AG04450 (cell line): ENCODE data around the gene LAMP5. TPM values are rescaled to one million over a fixed set of nuclear protein-coding genes. Genes with fewer than 3 reads are reported as not detected.

Experiments
- CTCF ChIA-PET: fragments of 300-600, 350-600 bp; formaldehyde crosslinking; extraction: SDS; loops from one replicate; lab custom pipeline; 2022; ENCODE audit warnings: antibody characterized with exemption, inconsistent platforms; lab: Charles Lee
- POLR2A ChIA-PET: fragments of 350-600 bp; formaldehyde crosslinking; extraction: SDS; loops from one replicate; lab custom pipeline; 2021; ENCODE audit warnings: antibody characterized with exemption, inconsistent platforms; lab: Yijun Ruan, JAX
- DNase-seq: peaks from one replicate; pipeline ENCODE4 v3.0.0-alpha.2; 2011; ENCODE audit warnings: low read depth, low spot score
- H3K27ac ChIP-seq: one replicate; pipeline ENCODE4 v1.5.1; 2012; ENCODE audit warnings: low read depth, low read length, control low read depth
- H3K27me3 ChIP-seq: one replicate; pipeline ENCODE4 v1.6.0; 2012; ENCODE audit warnings: low read length; ENCODE audit not compliant: control insufficient read depth, insufficient read depth
- H3K4me3 ChIP-seq: 2 replicates; pipeline ENCODE4 v1.5.1; 2011; ENCODE audit warnings: mild to moderate bottlenecking, low read depth, low read length, control low read depth
- H3K9me3 ChIP-seq: 2 replicates; pipeline ENCODE4 v1.5.1; 2012; ENCODE audit warnings: low read length; ENCODE audit not compliant: control insufficient read depth, insufficient read depth
- CTCF ChIP-seq: IDR thresholded peaks from 2 replicates; pipeline ENCODE4 v1.5.1; 2011; ENCODE audit warnings: low read depth, low read length, control low read depth, inconsistent platforms
- polyA plus RNA-seq: library from polyadenylated mRNA; depleted of rRNA; stranded (reverse); fragments of >200 nt; gene quantifications from 2 replicates; pipeline ENCODE4 v1.2.3, GENCODE V29; 2011

Gene LAMP5
- polyA plus RNA-seq, 1 experiment = 0.20 TPM

DNA sequence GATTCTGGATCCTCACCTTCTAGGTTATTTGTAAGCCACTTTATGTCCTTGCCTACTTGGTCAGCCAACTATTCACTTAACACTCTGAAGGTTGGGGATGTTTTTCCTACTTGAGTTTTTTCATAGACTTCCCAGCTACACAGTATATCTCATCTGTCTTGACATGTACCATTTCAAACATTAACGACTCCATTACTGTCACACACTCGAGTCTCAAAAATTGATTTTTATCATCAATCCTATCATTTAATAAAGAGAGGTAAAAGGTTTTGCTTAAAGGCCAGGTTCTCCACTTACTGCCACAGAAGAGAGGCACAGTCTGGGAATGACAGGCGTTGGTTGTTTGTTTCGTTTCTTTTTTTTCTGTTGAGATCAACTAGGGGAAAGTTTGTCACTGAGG lies 38.2 kb upstream of the LAMP5 start:
- no peak for DNase-seq
- TF ChIP-seq CTCF = no peak
- Histone ChIP-seq H3K27me3 (no peaks in the 10 kb centered on the region), H3K27ac (no peak overlapping the region), H3K9me3 (no peaks in the 10 kb centered on the region), H3K4me3 (no peak overlapping the region)
- POLR2A ChIA-PET = no interaction called here
- CTCF ChIA-PET = interaction anchor here (1.6 to 1.8 kb wide), 3 partner anchors 8 to 68 kb away, joined by 5 to 8 read pairs (median 7); no protein-coding TSS in a partner anchor

GRCh38 chr20:9476637-9477036 lies 37.8 kb upstream of the LAMP5 start:
- CTCF ChIA-PET = interaction anchor here (1.6 to 1.7 kb wide), 2 partner anchors 9 to 69 kb away, joined by 5 to 7 read pairs; no protein-coding TSS in a partner anchor
- Histone ChIP-seq H3K27ac (no peak overlapping the region), H3K9me3 (no peaks in the 10 kb centered on the region), H3K4me3 (no peak overlapping the region), H3K27me3 (no peaks in the 10 kb centered on the region)
- no peak for TF ChIP-seq CTCF
- DNase-seq = no peak
- POLR2A ChIA-PET = no interaction called here

DNA sequence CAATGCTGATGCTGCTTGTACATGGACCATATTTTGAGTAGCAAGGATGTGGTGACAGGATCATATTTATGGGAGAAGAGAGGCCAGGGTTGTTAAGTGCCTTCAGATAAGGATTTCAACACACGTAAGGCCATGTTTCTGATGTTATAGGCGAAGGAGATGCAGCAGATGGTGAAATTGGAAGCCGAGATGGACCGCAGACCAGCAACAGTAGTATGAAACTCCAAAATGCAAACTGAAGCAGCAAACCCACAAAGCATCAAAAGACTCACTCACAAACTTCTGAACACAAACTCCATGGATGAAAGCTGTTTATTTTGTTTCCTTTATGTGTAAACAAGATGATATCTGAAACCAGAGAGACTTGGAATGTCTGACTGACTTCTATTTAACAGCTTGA lies 35.6 kb upstream of the LAMP5 start:
- Histone ChIP-seq H3K27me3 (no peaks in the 10 kb centered on the region), H3K9me3 (no peaks in the 10 kb centered on the region), H3K4me3 (no peak overlapping the region), H3K27ac (no peak overlapping the region)
- no peak for DNase-seq
- ChIA-PET CTCF (no interaction called here), POLR2A (no interaction called here)
- TF ChIP-seq CTCF = no peak

DNA sequence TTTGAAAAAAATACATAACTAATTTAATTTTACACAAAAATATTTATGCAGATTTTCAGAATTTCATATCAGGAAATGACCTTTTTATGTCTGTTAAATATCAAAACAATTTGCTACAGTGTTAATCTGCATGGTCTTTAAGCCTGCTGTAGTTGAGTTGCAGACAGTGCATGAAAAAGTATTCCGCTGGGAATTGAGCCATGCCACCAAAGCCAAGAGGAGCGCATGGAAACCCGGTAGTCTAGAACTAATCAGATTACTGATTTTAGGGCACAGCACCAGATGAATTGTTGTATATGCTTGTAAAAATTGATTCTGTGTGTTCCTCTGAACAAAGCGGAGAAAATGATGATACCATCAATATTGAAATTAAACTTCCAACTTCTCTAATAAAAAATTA lies 34.3 kb upstream of the LAMP5 start:
- no peak for TF ChIP-seq CTCF
- CTCF ChIA-PET = no interaction called here
- POLR2A ChIA-PET = no interaction called here

GRCh38 chr20:9482180-9482579 lies 32.2 kb upstream of the LAMP5 start:
- ChIA-PET CTCF (interaction anchor here (0.7 to 1.9 kb wide), 3 partner anchors 74 to 135 kb away, joined by 3 to 13 read pairs (median 10); no protein-coding TSS in a partner anchor), POLR2A (no interaction called here)
- Histone ChIP-seq H3K27me3 (no peaks in the 10 kb centered on the region), H3K4me3 (no peak overlapping the region), H3K27ac (no peak overlapping the region), H3K9me3 (no peaks in the 10 kb centered on the region)
- no peak for TF ChIP-seq CTCF
- DNase-seq = no peak

More for the DNA sequence above, 34.3 kb upstream of the LAMP5 start:
- no peak for DNase-seq
- Histone ChIP-seq H3K27ac (no peak overlapping the region), H3K27me3 (no peaks in the 10 kb centered on the region), H3K9me3 (no peaks in the 10 kb centered on the region), H3K4me3 (no peak overlapping the region)
